Measurements from ENCODE around the gene SEMA3F. TPM values are rescaled to one million over a fixed set of nuclear protein-coding genes. Genes with fewer than 3 reads are reported as not detected.

Gene SEMA3F
- total RNA-seq, 1 donor from 2014 or later = 48.0 TPM

DNA sequence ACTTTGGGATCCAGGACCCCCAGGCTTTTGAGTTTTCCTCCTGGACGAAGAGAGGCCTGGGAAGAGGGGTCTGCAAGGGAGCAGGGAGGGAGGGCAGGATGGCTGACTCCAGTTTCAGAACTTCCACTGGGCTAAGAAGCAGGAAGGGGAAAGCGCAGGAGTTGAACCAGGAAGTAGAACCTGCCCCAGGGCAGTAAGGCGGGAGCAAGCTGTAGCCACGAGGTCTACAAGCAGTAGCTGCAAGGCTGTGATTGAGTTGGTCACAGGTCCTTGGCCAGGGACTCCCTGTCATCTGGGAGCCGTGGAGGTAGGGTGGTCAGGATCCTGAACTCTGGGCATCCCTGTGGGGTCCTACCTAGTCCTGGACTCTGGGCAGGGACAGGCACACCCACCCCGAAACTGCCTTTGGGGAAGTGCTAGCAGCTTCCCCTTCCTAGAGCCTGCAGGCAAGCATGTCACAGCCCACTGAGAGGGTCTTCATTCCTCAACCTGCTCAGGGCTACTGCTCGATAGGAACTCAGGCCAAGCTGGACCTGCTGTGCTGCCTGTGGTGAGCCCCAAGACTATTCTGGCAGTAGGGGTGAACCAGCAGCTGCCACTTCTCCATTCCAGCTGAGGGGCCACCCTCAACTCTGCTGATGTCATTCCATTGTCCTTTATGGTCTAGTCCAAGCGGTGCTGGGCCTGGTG, 75.1 kb downstream of the SEMA3F start:
- Mint-ChIP-seq H3K4me3 (no peak overlapping the region), H3K4me1 (ENCODE audit: unreplicated experiment) (peaks cover 37% of the 10 kb centered on the region), H3K9me3 (no peaks in the 10 kb centered on the region), H3K36me3 (no peaks in the 10 kb centered on the region), H3K27ac (peak overlapping the region; percentile 1), H3K27me3 (peaks cover 6% of the 10 kb centered on the region)
- DNase-seq (ENCODE audit: extremely low spot score, unreplicated experiment) = no peak
- TF ChIP-seq, protein P1, sequence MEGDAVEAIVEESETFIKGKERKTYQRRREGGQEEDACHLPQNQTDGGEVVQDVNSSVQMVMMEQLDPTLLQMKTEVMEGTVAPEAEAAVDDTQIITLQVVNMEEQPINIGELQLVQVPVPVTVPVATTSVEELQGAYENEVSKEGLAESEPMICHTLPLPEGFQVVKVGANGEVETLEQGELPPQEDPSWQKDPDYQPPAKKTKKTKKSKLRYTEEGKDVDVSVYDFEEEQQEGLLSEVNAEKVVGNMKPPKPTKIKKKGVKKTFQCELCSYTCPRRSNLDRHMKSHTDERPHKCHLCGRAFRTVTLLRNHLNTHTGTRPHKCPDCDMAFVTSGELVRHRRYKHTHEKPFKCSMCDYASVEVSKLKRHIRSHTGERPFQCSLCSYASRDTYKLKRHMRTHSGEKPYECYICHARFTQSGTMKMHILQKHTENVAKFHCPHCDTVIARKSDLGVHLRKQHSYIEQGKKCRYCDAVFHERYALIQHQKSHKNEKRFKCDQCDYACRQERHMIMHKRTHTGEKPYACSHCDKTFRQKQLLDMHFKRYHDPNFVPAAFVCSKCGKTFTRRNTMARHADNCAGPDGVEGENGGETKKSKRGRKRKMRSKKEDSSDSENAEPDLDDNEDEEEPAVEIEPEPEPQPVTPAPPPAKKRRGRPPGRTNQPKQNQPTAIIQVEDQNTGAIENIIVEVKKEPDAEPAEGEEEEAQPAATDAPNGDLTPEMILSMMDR (conservative IDR thresholded peaks at IDR 0.05) = no peak

DNA sequence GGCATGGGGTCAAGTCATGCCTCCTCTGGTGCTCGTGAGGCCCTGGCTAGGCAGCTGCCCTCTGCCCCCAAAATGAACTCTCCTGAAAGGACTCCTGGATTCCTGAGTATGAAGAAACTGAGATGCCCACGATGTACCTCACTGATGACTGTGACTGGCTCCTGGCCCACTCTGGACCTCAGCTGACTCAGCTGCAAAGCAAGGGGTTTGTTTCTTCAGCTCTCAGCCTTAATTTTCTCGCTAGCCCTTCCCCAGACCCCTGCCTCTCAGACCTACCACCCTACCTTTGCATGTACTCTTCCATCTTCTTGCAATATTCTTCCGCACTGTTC, 75.6 kb downstream of the SEMA3F start:
- TF ChIP-seq, protein P1 (conservative IDR thresholded peaks at IDR 0.05) = no peak
- peak overlapping the region; percentile 1 for H3K27ac Mint-ChIP-seq
- no peak overlapping the region for H3K4me3 Mint-ChIP-seq
- H3K9me3 Mint-ChIP-seq = no peaks in the 10 kb centered on the region
- H3K27me3 Mint-ChIP-seq = peaks cover 4% of the 10 kb centered on the region
- peaks cover 41% of the 10 kb centered on the region for H3K4me1 Mint-ChIP-seq (ENCODE audit: unreplicated experiment)
- DNase-seq (ENCODE audit: extremely low spot score, unreplicated experiment) = no peak
- H3K36me3 Mint-ChIP-seq = no peaks in the 10 kb centered on the region

DNA sequence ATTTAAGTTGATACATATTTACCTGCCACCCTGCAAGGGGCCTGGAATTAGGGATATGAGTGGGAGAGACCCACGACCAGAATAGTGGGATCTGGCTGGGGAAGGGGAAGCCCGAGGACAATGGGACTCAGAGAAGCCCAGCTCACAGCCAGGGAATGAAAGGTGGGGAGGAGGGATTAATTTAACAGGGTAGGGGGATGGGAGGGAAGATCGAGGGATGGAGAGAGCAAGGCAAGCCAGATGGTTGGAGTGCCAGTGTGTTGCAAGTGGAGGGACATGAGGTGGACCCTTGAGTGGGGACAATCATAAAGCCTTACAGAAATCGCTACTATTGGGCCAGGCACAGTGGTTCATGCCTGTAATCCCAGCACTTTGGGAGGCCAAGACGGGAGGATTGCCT, 76.5 kb downstream of the SEMA3F start:
- H3K36me3 Mint-ChIP-seq = no peaks in the 10 kb centered on the region
- no peaks in the 10 kb centered on the region for H3K9me3 Mint-ChIP-seq
- DNase-seq (ENCODE audit: extremely low spot score, unreplicated experiment) = no peak
- no peaks in the 10 kb centered on the region for H3K27me3 Mint-ChIP-seq
- H3K4me1 Mint-ChIP-seq (ENCODE audit: unreplicated experiment) = peaks cover 36% of the 10 kb centered on the region
- H3K4me3 Mint-ChIP-seq = no peak overlapping the region
- TF ChIP-seq, protein P1 (conservative IDR thresholded peaks at IDR 0.05) = no peak
- no peak overlapping the region for H3K27ac Mint-ChIP-seq

DNA sequence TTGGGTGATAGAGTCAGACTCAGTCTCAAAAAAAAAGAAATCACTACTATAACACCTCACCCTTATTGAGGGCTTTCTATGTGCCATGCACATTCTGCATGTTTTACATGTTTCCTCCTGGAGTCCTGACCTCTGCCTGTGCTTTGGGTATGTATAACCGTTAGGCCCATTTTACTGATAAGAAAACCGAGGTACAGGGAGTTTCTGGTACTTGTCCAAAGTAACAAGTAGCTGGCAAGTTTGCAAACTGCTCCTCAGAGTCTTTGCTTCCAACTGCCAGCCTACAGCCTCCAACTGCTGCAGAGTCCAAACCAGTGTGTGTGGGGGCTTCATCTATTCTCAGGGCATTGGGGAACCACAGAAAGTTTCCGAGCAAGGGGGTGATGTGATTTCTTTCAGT, 77.2 kb downstream of the SEMA3F start:
- Mint-ChIP-seq H3K9me3 (no peaks in the 10 kb centered on the region), H3K36me3 (no peaks in the 10 kb centered on the region), H3K27me3 (no peaks in the 10 kb centered on the region), H3K27ac (peak overlapping the region; percentile 78), H3K4me1 (ENCODE audit: unreplicated experiment) (peaks cover 43% of the 10 kb centered on the region), H3K4me3 (no peak overlapping the region)
- TF ChIP-seq, protein P1 (conservative IDR thresholded peaks at IDR 0.05) = no peak
- DNase-seq (ENCODE audit: extremely low spot score, unreplicated experiment) = no peak

DNA sequence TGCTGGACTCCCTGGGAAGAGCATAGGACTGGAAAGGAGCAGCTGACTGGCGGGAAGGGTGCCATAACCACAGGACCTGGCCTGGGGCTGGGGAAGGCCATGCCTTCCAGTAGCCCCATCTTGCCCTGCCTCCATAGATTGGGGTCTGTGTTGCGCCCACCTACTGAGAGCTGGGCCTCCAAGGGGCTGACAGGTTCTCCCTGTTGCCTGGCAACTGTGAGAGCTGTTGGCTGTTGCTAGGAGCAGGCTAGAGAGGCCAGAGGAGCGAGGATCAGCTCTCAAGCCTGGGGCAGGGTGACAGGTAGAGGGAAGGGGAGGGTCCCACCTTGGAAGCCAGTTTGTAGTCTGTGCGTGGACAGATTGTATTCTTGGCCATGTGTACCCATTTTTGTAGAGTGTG, 78.1 kb downstream of the SEMA3F start:
- Mint-ChIP-seq H3K9me3 (no peaks in the 10 kb centered on the region), H3K27ac (peak overlapping the region; percentile 78), H3K36me3 (no peaks in the 10 kb centered on the region), H3K4me1 (ENCODE audit: unreplicated experiment) (peaks cover 51% of the 10 kb centered on the region), H3K4me3 (peak overlapping the region; percentile 79), H3K27me3 (no peaks in the 10 kb centered on the region)
- TF ChIP-seq, protein P1 (conservative IDR thresholded peaks at IDR 0.05) = no peak
- DNase-seq (ENCODE audit: extremely low spot score, unreplicated experiment) = no peak

All from type B pancreatic cell (in vitro differentiated cells).